Hypothalamus (tissue), 51 donors: ENCODE results near the gene VSIG10.
A peak's percentile ranks its signal among the peaks of the same experiment; 100 is the strongest.
"Not testable (repeated sequence)": the region's sequence is repeated elsewhere in the genome, so short reads cannot be mapped to it uniquely, and the experiment has no call there.

Source experiments
- DNase-seq, 51 donors: peaks; one replicate each; lab custom pipeline; 2025; lab: John Stamatoyannopoulos, UW

VSIG10 gene

DNA sequence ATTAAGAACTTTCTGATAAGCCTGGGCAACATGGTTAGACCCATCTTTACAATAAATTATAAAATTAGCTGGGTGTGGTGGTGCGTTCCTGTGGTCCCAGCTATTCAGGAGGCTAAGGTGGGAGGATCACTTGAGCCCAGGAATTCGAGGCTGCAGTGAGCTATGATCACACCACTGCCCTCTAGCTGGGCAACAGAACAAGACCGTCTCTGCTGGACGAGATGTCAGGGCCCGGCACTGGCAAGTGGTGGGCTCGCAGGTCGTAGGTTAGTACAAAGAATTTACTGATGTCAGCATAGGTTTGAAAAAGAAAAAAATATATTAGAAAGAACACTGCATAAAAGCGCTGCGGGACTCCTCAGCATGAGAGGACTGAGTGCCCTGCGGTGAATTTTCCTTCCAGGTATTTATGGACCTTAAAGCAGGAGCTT lies 15.7 kb upstream of the VSIG10 start:
- DNase-seq: no peak

DNA sequence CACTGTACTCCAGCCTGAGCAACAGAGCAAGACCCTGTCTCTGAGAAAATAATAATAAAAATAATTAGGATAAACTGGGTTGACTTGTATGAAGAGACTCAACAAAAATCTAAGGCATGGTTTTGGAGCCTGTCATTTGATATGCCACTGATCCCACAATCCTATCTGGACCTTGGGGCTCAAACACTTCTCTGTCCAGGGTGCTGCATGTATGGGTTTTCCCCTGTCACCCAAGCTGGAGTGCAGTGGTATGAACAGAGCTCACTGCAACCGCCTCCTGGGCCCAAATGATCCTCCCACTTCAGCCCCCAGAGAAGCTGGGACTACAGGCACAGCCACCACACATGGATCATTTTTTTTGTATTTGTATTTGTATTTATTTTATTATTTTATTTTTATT lies 5.3 kb upstream of the VSIG10 start:
- DNase-seq: no peak

DNA sequence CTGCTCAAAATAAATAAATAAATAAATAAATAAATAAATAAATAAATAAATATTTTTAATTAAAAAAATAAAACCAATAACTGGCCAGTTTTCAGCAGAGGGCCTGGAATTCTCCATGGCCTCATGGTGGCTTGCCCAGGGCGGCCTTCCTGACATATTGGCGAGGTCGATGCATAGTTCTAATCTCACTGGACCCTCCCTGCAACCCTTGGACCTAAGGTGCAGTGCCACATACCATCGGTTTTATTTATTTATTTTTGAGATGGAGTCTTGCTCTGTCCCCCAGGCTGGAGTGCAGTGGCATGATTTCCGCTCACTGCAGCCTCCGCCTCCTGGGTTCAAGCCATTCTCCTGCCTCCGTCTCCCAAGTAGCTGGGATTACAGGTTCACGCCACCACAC lies 3.9 kb upstream of the VSIG10 start:
- no peak for DNase-seq

- DNase-seq: no peak
Observed at GRCh38 chr12:118107011-118107410, 3.2 kb upstream of the VSIG10 start.

DNA sequence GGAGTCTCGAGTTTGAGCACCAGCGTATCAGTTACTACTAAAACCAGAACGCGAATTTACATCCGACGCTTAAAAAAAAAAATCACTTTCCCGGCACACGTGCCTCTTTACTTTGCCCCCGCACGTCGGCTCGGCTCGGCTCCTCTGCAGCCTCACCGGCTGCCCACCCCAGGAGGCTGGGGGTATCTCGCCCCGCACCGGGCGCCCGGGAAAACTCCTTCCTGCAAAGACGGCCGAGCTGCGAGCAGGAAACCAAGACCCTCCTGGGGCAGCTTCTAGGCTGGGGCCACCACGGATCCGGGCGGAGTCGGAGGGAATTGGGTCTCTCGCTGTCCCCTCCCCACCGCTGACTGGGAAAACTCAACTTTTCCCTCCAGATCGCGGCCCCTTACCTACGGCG lies 610 bp downstream of the VSIG10 start:
- DNase-seq: peak in 15 of 51 donors; percentile 3 to 45 (median 22)

DNA sequence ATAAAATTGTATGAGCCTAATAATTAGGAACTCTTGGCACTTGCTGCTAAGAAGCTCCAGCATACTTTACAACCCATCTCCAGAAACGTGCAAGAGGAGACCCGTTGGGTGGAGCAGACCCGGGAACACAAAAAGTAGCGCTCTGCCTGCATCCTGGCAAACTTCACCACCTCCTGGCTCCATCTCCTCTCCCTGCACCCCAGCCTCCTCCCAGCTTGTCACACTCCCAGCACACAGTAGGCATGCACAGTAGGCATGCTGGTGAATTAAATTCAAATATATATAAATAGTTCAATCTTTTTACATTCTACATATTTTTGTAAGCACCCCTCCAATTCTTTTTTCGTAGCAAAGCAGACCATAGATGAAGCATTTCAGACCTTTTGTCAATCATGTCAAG lies 1.2 kb downstream of the VSIG10 start:
- DNase-seq: no peak

DNA sequence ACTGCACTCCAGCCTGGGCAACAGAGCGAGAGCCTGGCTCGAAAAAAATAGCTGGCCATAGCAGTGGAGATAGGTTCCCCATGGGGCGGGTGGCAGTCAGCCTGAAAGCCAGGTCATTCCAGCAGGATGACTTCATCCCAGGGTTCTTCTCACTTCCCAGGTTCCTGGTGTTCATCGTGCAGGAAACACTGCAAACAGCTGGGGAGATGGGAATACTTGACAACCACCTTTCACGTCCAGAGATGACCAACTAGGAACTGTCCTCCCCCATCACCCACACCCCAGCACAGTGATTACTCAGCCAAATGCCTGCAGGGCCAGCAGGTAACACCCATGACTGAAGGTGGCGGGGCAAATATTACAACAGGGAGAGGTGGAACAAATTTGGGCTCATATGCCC lies 1.7 kb downstream of the VSIG10 start:
- no peak for DNase-seq

DNA sequence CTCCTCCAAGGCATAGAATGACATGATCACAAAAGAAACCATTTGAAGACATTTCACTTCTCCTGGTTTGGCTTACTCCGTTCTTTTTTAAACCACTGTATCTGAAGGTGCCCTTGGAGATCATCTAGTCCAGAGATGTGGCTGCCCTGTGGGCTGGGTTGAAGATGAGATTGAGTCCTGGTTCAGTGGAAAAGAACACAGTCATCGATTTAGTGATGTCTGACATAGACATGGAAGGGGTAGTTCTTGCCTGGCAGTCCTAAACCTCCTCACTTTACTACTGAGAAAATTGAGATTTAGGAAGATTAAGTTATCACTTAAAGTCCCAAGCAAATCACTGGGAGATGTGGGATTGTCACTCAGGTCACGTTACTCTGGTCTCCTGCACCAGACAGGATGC lies 2.8 kb downstream of the VSIG10 start:
- DNase-seq: no peak

DNA sequence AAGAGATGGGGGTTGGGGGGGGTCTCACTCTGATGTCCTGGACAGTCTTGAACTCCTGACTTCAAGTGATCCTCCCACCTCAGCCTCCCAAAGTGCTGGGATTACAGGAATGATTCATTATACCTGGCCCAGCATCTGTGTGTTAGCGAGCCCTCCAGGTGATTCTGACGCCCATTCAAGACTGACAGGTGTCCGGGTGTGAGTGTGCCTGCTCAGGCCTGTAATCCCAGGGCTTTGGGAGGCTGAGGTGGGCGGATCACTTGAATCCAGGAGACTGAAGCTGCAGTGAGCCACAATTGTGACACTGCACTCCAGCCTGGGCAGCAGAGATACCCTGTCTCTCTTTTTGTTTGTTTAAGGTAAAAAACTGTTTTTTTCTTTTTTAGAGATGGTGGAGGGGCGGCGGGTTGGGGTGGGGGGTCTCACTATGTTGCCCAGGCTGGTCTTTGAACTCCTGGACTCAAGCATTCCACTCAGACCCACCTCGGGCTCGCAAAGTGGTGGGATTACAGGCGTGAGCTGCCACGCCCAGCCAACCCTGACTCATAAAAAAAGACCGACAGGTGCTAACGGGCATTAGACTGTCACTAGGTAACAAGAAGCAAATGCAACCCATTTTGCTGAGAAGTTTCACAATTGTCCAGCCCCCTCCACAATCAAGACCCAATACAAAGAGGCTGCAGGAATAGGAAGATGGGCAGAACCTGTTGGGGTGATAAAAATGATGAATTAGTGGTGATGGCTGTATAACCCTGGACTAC lies 4.7 kb downstream of the VSIG10 start:
- no peak for DNase-seq

GRCh38 chr12:118098401-118098800 lies 5.4 kb downstream of the VSIG10 start:
- DNase-seq: no peak

DNA sequence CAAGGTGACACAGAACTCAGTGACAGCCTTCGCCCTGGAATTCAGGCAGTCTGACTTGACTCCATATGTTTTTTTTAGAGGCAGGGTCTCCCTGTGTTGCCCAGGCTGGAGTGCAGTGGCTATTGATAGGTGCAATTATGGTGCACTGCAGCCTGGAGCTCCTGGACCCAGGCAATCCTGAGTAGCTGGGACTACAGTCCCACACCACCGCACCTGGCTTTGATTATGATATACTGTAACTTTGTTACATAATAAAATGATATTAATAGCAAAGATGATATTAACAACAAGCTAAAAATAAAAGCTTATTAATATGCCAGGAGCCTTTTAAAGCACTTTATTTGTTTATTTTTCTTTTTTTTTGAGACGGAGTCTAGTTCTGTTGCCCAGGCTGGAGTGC lies 9.8 kb downstream of the VSIG10 start:
- DNase-seq: no peak

- DNase-seq: no peak
Observed at GRCh38 chr12:118089782-118090181, 14.0 kb downstream of the VSIG10 start.

- DNase-seq: no peak
Observed at GRCh38 chr12:118082161-118082560, 21.6 kb downstream of the VSIG10 start.

GRCh38 chr12:118081521-118081920 lies 22.3 kb downstream of the VSIG10 start:
- DNase-seq: not testable (repeated sequence)

DNA sequence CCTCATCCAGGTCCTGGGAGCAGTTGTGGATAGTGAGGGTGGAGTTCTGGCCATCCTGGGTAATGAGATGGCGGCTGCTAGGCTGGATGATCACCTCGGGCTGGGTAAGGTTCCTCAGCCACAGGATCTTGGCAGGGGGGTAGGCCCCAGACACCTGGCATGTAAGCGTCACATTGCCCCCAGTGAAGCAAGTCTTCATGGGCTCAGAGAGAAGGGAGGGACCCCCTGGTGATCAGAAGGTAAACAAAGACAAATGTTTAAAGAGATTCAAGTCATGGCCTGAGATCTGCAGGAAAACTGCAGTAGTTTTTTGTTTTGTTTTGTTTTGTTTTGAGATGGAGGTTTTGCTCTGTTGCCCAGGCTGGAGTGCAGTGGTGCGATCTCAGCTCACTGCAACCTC lies 30.0 kb downstream of the VSIG10 start:
- no peak for DNase-seq

DNA sequence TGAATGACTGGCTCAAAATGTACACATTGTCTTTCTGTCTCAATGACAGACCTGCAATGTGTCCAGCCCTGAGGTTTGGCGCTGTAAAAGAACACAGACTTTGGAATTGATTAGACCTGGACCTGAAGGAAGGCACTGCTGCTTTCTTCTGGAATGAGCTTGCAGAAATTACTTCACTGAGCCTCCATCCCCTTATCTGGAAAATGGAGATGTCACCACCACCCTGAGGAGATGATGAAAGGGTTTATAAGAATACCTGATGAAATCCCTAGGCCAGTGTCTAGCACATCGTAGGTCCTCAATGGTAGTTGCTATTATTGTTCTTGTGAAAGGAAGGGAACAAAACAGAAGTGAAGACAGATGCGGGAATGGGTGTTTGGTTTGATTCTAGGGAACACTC lies 33.2 kb downstream of the VSIG10 start:
- DNase-seq: no peak

GRCh38 chr12:118068445-118068844 lies 35.4 kb downstream of the VSIG10 start:
- DNase-seq: no peak

- no peak for DNase-seq
Observed at GRCh38 chr12:118065380-118065779, 38.4 kb downstream of the VSIG10 start.

DNA sequence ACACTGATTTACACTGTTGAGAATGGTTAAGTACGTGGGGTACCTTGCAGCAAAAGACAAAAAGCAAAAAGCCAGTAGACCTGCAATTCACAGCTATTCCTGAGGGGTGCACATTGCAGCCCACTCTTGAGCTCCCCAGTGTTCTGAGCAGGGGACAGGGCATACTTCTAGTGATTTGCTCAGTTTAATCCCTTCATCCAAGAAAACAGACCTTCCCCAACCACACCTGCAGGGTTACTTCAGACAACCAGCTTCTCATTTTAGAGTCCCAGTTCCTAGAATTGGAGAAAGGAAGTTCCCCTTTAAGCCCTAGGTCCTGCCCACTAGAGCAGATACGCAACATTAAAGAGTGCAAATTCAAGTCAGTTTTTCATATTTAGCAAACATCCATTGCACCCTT lies 39.2 kb downstream of the VSIG10 start:
- DNase-seq: no peak

- DNase-seq: no peak
Observed at GRCh38 chr12:118063576-118064391, 40.0 kb downstream of the VSIG10 start.

- peak in 37 of 51 donors; percentile 2 to 68 (median 29) for DNase-seq
Observed at GRCh38 chr12:118061873-118062843, 41.7 kb downstream of the VSIG10 start.
